ENCODE results near the gene TUBA1A.
A peak's percentile ranks its signal among the peaks of the same experiment; 100 is the strongest.
"Not testable (repeated sequence)": the region's sequence is repeated elsewhere in the genome, so short reads cannot be mapped to it uniquely, and the experiment has no call there.

The TUBA1A gene

GRCh38 chr12:49188916-49189367 lies at the start of gene TUBA1A:
Gene TUBA1A (minus strand): TSS chr12:49189080. CDS start chr12:49188979, 101 bp downstream.
- DNase-seq = peak; percentile 99

GRCh38 chr12:49236423-49236822 lies 47.5 kb upstream of the TUBA1A start:
- DNase-seq = no peak

- DNase-seq = no peak
Observed at GRCh38 chr12:49233842-49234526, 45.1 kb upstream of the TUBA1A start.

- no peak for DNase-seq
Observed at GRCh38 chr12:49232940-49233841, 44.3 kb upstream of the TUBA1A start.

- DNase-seq = no peak
Observed at GRCh38 chr12:49231878-49232655, 43.2 kb upstream of the TUBA1A start.

- DNase-seq = no peak
Observed at GRCh38 chr12:49230805-49231194, 41.9 kb upstream of the TUBA1A start.

GRCh38 chr12:49230176-49230804 lies 41.4 kb upstream of the TUBA1A start:
- DNase-seq = no peak

- no peak for DNase-seq
Observed at GRCh38 chr12:49228653-49229052, 39.8 kb upstream of the TUBA1A start.

- no peak for DNase-seq
Observed at GRCh38 chr12:49227713-49228112, 38.8 kb upstream of the TUBA1A start.

GRCh38 chr12:49225576-49226166 lies 36.8 kb upstream of the TUBA1A start:
- DNase-seq = no peak

GRCh38 chr12:49223590-49224369 lies 34.9 kb upstream of the TUBA1A start:
- DNase-seq = no peak

GRCh38 chr12:49223122-49223521 lies 34.2 kb upstream of the TUBA1A start:
- DNase-seq = no peak

GRCh38 chr12:49220972-49221371 lies 32.1 kb upstream of the TUBA1A start:
- no peak for DNase-seq

GRCh38 chr12:49219417-49220026 lies 30.6 kb upstream of the TUBA1A start:
- DNase-seq = no peak

GRCh38 chr12:49212572-49212971 lies 23.7 kb upstream of the TUBA1A start:
- DNase-seq = no peak

GRCh38 chr12:49210703-49211102 lies 21.8 kb upstream of the TUBA1A start:
- DNase-seq = not testable (repeated sequence)

- no peak for DNase-seq
Observed at GRCh38 chr12:49208676-49209075, 19.8 kb upstream of the TUBA1A start.

- no peak for DNase-seq
Observed at GRCh38 chr12:49208146-49208545, 19.3 kb upstream of the TUBA1A start.

- no peak for DNase-seq
Observed at GRCh38 chr12:49206389-49206788, 17.5 kb upstream of the TUBA1A start.

- DNase-seq = peak; percentile 73
Observed at GRCh38 chr12:49201595-49202295, 12.9 kb upstream of the TUBA1A start.
